ENCODE data around the gene ELMO1. TPM values are rescaled to one million over a fixed set of nuclear protein-coding genes. Genes with fewer than 3 reads are reported as not detected.

Gene ELMO1
- total RNA-seq, 1 experiment from 2014 or later, result not detected

GRCh38 chr7:37476428-37476827 is 27.8 kb upstream of the ELMO1 start:
- H3F3A ChIP-seq (ENCODE audit: low read length, unreplicated experiment), result no peaks in the 10 kb centered on the region
- DNase-seq (no peak), ATAC-seq (no peak)
- H4K20me1 ChIP-seq (ENCODE audit: low read length), result no peaks in the 10 kb centered on the region
- TF ChIP-seq CTCF (conservative IDR thresholded peaks at IDR 0.05; ENCODE audit: low read depth, low read length) (no peak), EZH2phosphoT487 (IDR thresholded peaks at IDR 0.05; ENCODE audit: borderline replicate concordance, low read length) (no peak), EZH2 (IDR thresholded peaks at IDR 0.05; ENCODE audit: low read length, unreplicated experiment) (no peak)
- ChIA-PET POLR2A (ENCODE audit: unreplicated experiment) (no interaction called here), CTCF (no interaction called here)
- no peak overlapping the region for H3K4me2 ChIP-seq (ENCODE audit: low read length)
- no peak overlapping the region for H3K9ac ChIP-seq (ENCODE audit: low read length)
- H3K27ac ChIP-seq (ENCODE audit: low read length), result no peak overlapping the region
- H2AFZ ChIP-seq (ENCODE audit: low read length), result no peak overlapping the region
- no TSS peak for BruUV-seq (replicated peaks)
- H3K4me1 ChIP-seq (ENCODE audit: insufficient read depth, low read length), result no peaks in the 10 kb centered on the region
- no peaks in the 10 kb centered on the region for H3K9me2 ChIP-seq (replicated peaks; ENCODE audit: low read length)
- no peaks in the 10 kb centered on the region for H3K27me3 ChIP-seq (ENCODE audit: low read length)
- no peak overlapping the region for H3K4me3 ChIP-seq (ENCODE audit: low read length)
- H3K36me3 ChIP-seq (ENCODE audit: low read depth, low read length), result no peaks in the 10 kb centered on the region
- intact Hi-C loops (cut with micrococcal nuclease), result no loop called here
- no peaks in the 10 kb centered on the region for H3K9me3 ChIP-seq (ENCODE audit: low read length)
- H3K79me2 ChIP-seq (ENCODE audit: low read length), result no peaks in the 10 kb centered on the region

GRCh38 chr7:37475646-37476045 is 27.0 kb upstream of the ELMO1 start:
- no peaks in the 10 kb centered on the region for H3K79me2 ChIP-seq (ENCODE audit: low read length)
- H3K4me1 ChIP-seq (ENCODE audit: insufficient read depth, low read length), result no peaks in the 10 kb centered on the region
- H2AFZ ChIP-seq (ENCODE audit: low read length), result no peak overlapping the region
- H4K20me1 ChIP-seq (ENCODE audit: low read length), result no peaks in the 10 kb centered on the region
- intact Hi-C loops (cut with micrococcal nuclease), result no loop called here
- no peaks in the 10 kb centered on the region for H3K9me2 ChIP-seq (replicated peaks; ENCODE audit: low read length)
- POLR2A ChIA-PET (ENCODE audit: unreplicated experiment), result no interaction called here
- no peaks in the 10 kb centered on the region for H3F3A ChIP-seq (ENCODE audit: low read length, unreplicated experiment)
- H3K36me3 ChIP-seq (ENCODE audit: low read depth, low read length), result no peaks in the 10 kb centered on the region
- H3K9ac ChIP-seq (ENCODE audit: low read length), result no peak overlapping the region
- no peak for ATAC-seq
- no TSS peak for BruUV-seq (replicated peaks)
- CTCF ChIA-PET, result no interaction called here
- no peak overlapping the region for H3K27ac ChIP-seq (ENCODE audit: low read length)
- TF ChIP-seq EZH2phosphoT487 (IDR thresholded peaks at IDR 0.05; ENCODE audit: borderline replicate concordance, low read length), result no peak
- TF ChIP-seq EZH2 (IDR thresholded peaks at IDR 0.05; ENCODE audit: low read length, unreplicated experiment), result no peak
- no peak for TF ChIP-seq CTCF (conservative IDR thresholded peaks at IDR 0.05; ENCODE audit: low read depth, low read length)
- DNase-seq, result no peak
- H3K9me3 ChIP-seq (ENCODE audit: low read length), result no peaks in the 10 kb centered on the region
- no peaks in the 10 kb centered on the region for H3K27me3 ChIP-seq (ENCODE audit: low read length)
- no peak overlapping the region for H3K4me2 ChIP-seq (ENCODE audit: low read length)
- H3K4me3 ChIP-seq (ENCODE audit: low read length), result no peak overlapping the region

GRCh38 chr7:37471619-37472018 is 23.0 kb upstream of the ELMO1 start:
- intact Hi-C loops (cut with micrococcal nuclease), result no loop called here
- DNase-seq (no peak), ATAC-seq (no peak)
- no peaks in the 10 kb centered on the region for H3K9me3 ChIP-seq (ENCODE audit: low read length)
- POLR2A ChIA-PET (ENCODE audit: unreplicated experiment), result no interaction called here
- no peaks in the 10 kb centered on the region for H3K9me2 ChIP-seq (replicated peaks; ENCODE audit: low read length)
- H3F3A ChIP-seq (ENCODE audit: low read length, unreplicated experiment), result no peaks in the 10 kb centered on the region
- no peak overlapping the region for H3K4me3 ChIP-seq (ENCODE audit: low read length)
- no peak overlapping the region for H3K9ac ChIP-seq (ENCODE audit: low read length)
- no peaks in the 10 kb centered on the region for H3K79me2 ChIP-seq (ENCODE audit: low read length)
- no TSS peak for BruUV-seq (replicated peaks)
- no peaks in the 10 kb centered on the region for H3K4me1 ChIP-seq (ENCODE audit: insufficient read depth, low read length)
- H4K20me1 ChIP-seq (ENCODE audit: low read length), result no peaks in the 10 kb centered on the region
- no peaks in the 10 kb centered on the region for H3K36me3 ChIP-seq (ENCODE audit: low read depth, low read length)
- no peak overlapping the region for H2AFZ ChIP-seq (ENCODE audit: low read length)
- TF ChIP-seq EZH2 (IDR thresholded peaks at IDR 0.05; ENCODE audit: low read length, unreplicated experiment) (no peak), EZH2phosphoT487 (IDR thresholded peaks at IDR 0.05; ENCODE audit: borderline replicate concordance, low read length) (no peak), CTCF (conservative IDR thresholded peaks at IDR 0.05; ENCODE audit: low read depth, low read length) (no peak)
- CTCF ChIA-PET, result no interaction called here
- H3K27ac ChIP-seq (ENCODE audit: low read length), result no peak overlapping the region
- H3K27me3 ChIP-seq (ENCODE audit: low read length), result no peaks in the 10 kb centered on the region
- no peak overlapping the region for H3K4me2 ChIP-seq (ENCODE audit: low read length)
